Measurements from ENCODE around the gene IWS1. TPM values are rescaled to one million over a fixed set of nuclear protein-coding genes. Genes with fewer than 3 reads are reported as not detected.
A peak's percentile ranks its signal among the peaks of the same experiment; 100 is the strongest.

The IWS1 gene
- total and polyA plus RNA-seq, 9 of the 15 experiments (the other 6 are each of a cell fraction or from before 2014, with no cell fraction given), result 20.8 to 67.2 (median 46.6) TPM

DNA sequence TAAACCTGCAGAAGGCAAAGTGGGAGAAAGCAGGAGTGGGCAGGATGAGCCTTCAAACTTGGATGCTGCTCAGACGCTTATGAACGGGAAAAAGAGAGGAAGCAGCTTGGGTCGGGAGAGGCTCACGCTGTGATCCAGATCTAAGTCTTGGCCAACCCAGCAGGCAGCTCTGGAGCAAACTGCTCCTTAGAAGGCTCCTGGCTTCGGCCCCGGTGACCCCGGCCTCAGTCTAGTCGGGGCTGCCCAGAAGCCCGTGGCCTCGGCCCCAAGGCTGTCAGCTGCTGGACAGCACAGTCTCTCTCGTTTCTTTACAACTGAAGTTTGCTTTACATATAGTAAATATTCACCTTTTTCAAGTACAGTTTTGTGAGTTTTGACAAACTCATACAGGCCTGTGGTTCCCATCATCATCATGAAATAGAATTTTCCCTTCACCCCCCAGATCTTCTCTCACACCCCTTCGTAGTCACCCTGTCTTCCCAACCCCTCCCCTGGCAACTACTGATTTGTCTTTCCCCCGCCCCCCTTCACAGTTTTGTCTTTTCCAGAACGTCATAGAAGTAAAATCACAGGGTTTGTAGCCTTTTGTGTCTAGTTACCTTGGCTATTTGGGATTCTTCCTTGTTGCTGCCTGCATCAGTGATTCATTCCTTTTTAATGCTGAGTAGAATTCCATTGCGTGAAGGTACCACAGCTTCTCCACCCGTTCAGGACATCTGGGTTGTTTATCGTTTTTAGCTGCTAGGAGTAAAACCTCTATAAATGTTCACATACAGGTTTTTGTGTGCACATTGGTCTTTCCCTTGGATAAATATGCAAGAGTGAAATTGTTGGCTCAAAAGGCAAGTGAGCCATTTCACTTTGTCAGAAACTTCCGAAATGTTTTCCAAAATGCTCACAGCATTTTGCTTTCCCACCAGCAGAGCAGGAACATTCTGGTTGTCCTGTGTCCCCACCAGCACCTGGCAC, 44.3 kb upstream of the IWS1 start:
- 1% methylated on average over 18 of the region's 18 CpGs for WGBS (ENCODE audit: insufficient coverage, low coverage, missing lambda C conversion rate)
- H4K20me1 ChIP-seq (replicated peaks; ENCODE audit: control insufficient read depth, insufficient read depth, low read length), result peaks cover 11% of the 10 kb centered on the region
- no peak overlapping the region for H2AFZ ChIP-seq (ENCODE audit: low read depth, low read length)
- no peaks in the 10 kb centered on the region for H3K9me3 ChIP-seq (replicated peaks; ENCODE audit: control insufficient read depth, insufficient read depth, low read depth, low read length)
- H3K4me1 ChIP-seq (replicated peaks in 1 of 2; ENCODE audit: control insufficient read depth in 2 of 2, insufficient read depth in 2 of 2, low read length in 2 of 2), result no peaks in the 10 kb centered on the region; a peak in 1 of 5 replicates
- no peak overlapping the region for H3K4me2 ChIP-seq (ENCODE audit: insufficient read depth, low read length)
- TF ChIP-seq BHLHE40 (IDR thresholded peaks at IDR 0.05; ENCODE audit: low read length), result no peak
- no peak for TF ChIP-seq SP2 (IDR thresholded peaks at IDR 0.05; ENCODE audit: extremely low read depth, low read depth, low read length, poor library complexity, severe bottlenecking)
- no peak for TF ChIP-seq CREM (IDR thresholded peaks at IDR 0.05; ENCODE audit: low read depth)
- TF ChIP-seq STAT5B (CRISPR knock-in tag; IDR thresholded peaks at IDR 0.05), result no peak
- no peak for TF ChIP-seq ZNF561 (CRISPR knock-in tag; conservative IDR thresholded peaks at IDR 0.05)
- TF ChIP-seq FOXJ3 (CRISPR knock-in tag; IDR thresholded peaks at IDR 0.05), result no peak
- no peak for TF ChIP-seq MAZ (CRISPR knock-in tag; conservative IDR thresholded peaks at IDR 0.05 in 1 of 2, IDR thresholded peaks at IDR 0.05 in 1 of 2)
- TF ChIP-seq, protein P1, sequence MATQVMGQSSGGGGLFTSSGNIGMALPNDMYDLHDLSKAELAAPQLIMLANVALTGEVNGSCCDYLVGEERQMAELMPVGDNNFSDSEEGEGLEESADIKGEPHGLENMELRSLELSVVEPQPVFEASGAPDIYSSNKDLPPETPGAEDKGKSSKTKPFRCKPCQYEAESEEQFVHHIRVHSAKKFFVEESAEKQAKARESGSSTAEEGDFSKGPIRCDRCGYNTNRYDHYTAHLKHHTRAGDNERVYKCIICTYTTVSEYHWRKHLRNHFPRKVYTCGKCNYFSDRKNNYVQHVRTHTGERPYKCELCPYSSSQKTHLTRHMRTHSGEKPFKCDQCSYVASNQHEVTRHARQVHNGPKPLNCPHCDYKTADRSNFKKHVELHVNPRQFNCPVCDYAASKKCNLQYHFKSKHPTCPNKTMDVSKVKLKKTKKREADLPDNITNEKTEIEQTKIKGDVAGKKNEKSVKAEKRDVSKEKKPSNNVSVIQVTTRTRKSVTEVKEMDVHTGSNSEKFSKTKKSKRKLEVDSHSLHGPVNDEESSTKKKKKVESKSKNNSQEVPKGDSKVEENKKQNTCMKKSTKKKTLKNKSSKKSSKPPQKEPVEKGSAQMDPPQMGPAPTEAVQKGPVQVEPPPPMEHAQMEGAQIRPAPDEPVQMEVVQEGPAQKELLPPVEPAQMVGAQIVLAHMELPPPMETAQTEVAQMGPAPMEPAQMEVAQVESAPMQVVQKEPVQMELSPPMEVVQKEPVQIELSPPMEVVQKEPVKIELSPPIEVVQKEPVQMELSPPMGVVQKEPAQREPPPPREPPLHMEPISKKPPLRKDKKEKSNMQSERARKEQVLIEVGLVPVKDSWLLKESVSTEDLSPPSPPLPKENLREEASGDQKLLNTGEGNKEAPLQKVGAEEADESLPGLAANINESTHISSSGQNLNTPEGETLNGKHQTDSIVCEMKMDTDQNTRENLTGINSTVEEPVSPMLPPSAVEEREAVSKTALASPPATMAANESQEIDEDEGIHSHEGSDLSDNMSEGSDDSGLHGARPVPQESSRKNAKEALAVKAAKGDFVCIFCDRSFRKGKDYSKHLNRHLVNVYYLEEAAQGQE (IDR thresholded peaks at IDR 0.05; ENCODE audit: borderline replicate concordance), result 0 out of 2 replicates have a peak, but pooled peaks have one; percentile 22
- TF ChIP-seq, protein P1 (CRISPR knock-in tag; IDR thresholded peaks at IDR 0.05; ENCODE audit: low read depth), result no peak
- ChIA-PET POLR2A (interaction anchor here (0.6 to 1.2 kb wide), 2 partner anchors 36 to 735 kb away, joined by 3 read pairs; no protein-coding TSS in a partner anchor), CTCF (ENCODE audit: low intra/inter-chr PET ratio) (no interaction called here)
- no peaks in the 10 kb centered on the region for H3K9me1 ChIP-seq (ENCODE audit: control insufficient read depth, insufficient read depth, low read length)
- in situ Hi-C loops (cut with MboI), result no loop called here
- intact Hi-C loops (cut with micrococcal nuclease), result no loop called here
- no peak overlapping the region for H3K4me3 ChIP-seq
- H3K36me3 ChIP-seq (ENCODE audit: control insufficient read depth, insufficient read depth, low read length), result no peaks in the 10 kb centered on the region
- H3K79me2 ChIP-seq (ENCODE audit: control insufficient read depth, insufficient read depth, low read length), result no peaks in the 10 kb centered on the region
- no TSS peak for BruUV-seq (replicated peaks)
- H3K9ac ChIP-seq (ENCODE audit: insufficient read depth in 1 of 2, low read depth in 2 of 2, low read length in 2 of 2), result no peak overlapping the region
- FAIRE-seq (peak; percentile 19), ATAC-seq (peak; percentile 43; the same call in 2 of the 3 replicates), DNase-seq (ENCODE audit: extremely low read depth in 1 of 4, low spot score in 3 of 4) (no peak)
- peaks cover 55 to 86% of the 10 kb centered on the region in 2 experiments for H3K27me3 ChIP-seq (ENCODE audit: control insufficient read depth in 2 of 2, insufficient read depth in 2 of 2, low read length in 2 of 2)
- no peak overlapping the region for H3K27ac ChIP-seq (ENCODE audit: extremely low read depth, low read depth, low read length)
